ENCODE measurements around the gene MBNL2. TPM values are rescaled to one million over a fixed set of nuclear protein-coding genes. Genes with fewer than 3 reads are reported as not detected.

The MBNL2 gene
- total and polyA plus RNA-seq, 8 donors = 75.9 to 105 (median 90.5) TPM

DNA sequence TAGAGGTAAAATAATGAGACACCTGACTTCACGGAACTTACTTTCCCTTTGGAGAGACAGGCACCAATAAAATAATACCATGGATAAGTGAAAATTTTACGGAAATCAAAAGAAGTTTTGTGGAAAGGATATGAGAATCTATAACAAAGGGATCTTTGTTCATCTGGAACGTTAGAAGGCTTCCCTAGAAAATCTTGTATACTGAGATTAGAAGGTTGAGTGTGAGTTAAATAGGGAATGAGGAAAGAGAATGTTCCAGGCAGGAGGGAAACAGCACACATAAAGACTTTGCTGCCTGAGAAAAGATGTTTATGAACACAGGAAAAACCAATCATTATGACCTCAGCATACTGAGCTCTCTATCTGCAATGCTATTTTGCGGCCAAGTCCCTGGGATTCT, 192.3 kb downstream of the MBNL2 start:
- Histone ChIP-seq H3K36me3 (no peaks in the 10 kb centered on the region), H3K27me3 (no peaks in the 10 kb centered on the region), H3K9me3 (no peaks in the 10 kb centered on the region), H3K4me3 (no peak overlapping the region), H3K27ac (no peak overlapping the region), H3K4me1 (no peaks in the 10 kb centered on the region)
- intact Hi-C loops (cut with DNase I) = no loop called here
- TF ChIP-seq, protein P1, sequence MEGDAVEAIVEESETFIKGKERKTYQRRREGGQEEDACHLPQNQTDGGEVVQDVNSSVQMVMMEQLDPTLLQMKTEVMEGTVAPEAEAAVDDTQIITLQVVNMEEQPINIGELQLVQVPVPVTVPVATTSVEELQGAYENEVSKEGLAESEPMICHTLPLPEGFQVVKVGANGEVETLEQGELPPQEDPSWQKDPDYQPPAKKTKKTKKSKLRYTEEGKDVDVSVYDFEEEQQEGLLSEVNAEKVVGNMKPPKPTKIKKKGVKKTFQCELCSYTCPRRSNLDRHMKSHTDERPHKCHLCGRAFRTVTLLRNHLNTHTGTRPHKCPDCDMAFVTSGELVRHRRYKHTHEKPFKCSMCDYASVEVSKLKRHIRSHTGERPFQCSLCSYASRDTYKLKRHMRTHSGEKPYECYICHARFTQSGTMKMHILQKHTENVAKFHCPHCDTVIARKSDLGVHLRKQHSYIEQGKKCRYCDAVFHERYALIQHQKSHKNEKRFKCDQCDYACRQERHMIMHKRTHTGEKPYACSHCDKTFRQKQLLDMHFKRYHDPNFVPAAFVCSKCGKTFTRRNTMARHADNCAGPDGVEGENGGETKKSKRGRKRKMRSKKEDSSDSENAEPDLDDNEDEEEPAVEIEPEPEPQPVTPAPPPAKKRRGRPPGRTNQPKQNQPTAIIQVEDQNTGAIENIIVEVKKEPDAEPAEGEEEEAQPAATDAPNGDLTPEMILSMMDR (IDR thresholded peaks at IDR 0.05) = no peak
- ATAC-seq = no peak
- DNase-seq = no peak

DNA sequence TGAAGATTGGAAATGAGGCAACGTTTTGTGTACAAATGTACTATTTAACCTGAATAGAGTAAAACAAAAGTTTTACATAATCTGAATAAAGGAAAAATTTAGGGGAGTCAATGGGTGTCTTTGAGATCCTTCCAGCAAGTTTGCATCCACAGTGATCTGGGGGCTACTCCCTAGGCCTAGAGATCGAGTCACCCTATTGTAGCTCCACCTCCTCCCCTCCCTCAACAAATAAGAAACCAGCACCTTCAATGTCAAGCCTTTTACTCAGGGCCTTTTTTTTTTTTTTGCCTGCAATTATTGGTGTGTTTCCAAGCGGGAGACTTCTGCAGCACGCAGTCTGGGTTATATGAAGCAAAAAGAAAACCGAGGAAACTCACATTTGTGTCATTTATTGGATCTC, 195.6 kb downstream of the MBNL2 start:
- Histone ChIP-seq H3K4me3 (no peak overlapping the region), H3K36me3 (no peaks in the 10 kb centered on the region), H3K9me3 (no peaks in the 10 kb centered on the region), H3K27me3 (no peaks in the 10 kb centered on the region), H3K27ac (no peak overlapping the region), H3K4me1 (no peaks in the 10 kb centered on the region)
- no peak for ATAC-seq
- DNase-seq = no peak
- TF ChIP-seq, protein P1 (IDR thresholded peaks at IDR 0.05) = no peak
- intact Hi-C loops (cut with DNase I) = no loop called here

DNA sequence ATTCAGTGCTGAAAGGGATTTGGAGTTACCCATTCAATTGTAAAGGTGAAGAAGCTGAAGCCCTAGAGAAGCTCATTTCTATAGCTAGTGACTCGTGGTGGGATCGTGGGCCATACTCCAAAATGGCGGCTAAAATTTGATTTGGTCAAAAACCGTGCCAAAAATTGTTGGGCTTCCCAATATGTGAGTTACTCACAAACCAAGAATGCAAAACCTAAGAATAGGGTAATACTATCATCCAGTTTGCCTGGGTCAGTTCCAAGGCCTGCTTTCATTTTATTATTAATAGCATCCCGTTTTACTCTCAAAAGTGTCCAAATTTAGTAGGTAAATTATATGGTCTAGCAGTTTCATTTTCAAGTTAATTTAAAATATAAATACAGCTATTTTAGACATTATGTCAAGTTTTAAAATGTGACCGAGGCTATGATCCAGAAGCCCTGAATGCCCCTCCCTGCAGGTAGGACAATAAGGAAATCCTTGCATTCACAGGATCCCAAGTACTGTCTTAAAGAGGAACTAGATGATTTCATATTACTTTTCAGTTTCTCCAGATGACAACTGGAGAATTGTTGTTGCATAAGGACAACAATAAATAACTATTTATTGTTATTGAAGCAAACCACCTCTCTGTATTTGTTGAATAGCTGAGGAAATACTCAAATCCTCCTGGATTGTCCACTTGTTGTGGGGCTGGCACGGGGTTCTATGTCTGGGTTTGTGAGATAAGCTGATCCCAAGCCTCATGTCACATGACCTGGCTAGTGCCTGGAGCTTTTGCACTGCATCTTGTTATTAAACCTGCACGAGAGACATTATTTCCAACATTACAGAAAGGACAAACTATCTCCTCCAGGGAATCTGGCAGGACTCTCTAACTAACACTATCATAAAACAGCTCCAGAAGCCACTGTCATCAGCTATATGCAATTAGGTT, 200.3 kb downstream of the MBNL2 start:
- Histone ChIP-seq H3K4me3 (no peak overlapping the region), H3K27ac (no peak overlapping the region), H3K9me3 (no peaks in the 10 kb centered on the region), H3K36me3 (no peaks in the 10 kb centered on the region), H3K27me3 (no peaks in the 10 kb centered on the region), H3K4me1 (no peaks in the 10 kb centered on the region)
- ATAC-seq = no peak
- DNase-seq = no peak
- intact Hi-C loops (cut with DNase I) = no loop called here
- TF ChIP-seq, protein P1 (IDR thresholded peaks at IDR 0.05) = no peak

DNA sequence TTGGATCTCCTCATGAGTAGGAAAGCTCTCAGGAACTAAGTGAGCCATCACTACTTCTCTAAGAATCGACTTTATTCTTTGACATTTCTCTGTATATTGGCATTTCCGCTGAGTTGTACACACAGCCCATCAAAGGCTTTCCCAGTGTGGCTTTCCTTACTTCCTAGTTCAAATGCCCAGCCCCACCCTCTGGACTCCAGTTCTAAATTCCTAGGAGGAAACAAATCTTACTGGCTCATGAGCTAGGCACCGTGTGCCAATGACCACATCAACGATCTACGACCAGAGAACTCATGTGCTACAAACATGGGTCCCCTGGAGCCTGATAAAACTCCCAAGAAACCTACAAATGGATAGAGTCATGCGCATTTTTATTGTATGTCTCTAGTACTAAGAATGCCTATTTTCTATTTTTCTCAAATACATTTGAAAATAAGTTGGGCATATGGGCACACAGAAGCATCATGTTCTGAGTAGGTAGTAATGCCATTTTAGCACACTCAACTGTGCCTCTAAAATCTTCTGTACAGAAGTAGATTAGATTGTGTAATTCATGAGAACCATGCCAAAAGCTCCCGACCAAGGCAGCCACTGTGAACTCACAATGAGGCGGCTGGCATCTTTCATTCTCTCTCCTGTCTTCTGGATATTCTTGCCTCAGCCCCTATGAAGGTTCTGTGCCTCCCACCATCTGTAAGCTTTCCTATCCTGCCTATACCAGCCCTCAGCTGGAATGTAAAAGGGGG, 201.3 kb downstream of the MBNL2 start:
- Histone ChIP-seq H3K9me3 (no peaks in the 10 kb centered on the region), H3K27ac (no peak overlapping the region), H3K4me3 (no peak overlapping the region), H3K36me3 (no peaks in the 10 kb centered on the region), H3K4me1 (no peaks in the 10 kb centered on the region), H3K27me3 (no peaks in the 10 kb centered on the region)
- DNase-seq = no peak
- ATAC-seq = no peak
- intact Hi-C loops (cut with DNase I) = no loop called here
- TF ChIP-seq, protein P1 (IDR thresholded peaks at IDR 0.05) = no peak

DNA sequence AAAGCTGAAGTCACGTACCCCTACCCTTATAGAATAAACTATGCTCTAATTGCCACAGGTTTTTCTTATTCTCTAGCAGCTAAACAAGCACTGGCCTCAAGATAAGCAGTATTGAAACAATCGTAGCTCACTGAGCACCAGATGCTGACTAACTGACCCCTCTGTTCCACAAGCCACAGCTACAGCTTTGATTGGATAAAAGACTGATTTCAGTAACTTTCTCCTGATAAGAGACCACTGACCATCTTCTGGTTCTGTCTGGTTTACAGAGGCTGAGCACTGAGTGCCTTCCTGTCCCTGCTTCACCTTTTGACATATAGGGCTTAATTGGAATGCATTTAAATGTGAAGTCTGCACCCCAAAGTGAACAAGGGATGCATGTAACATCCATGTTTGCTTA, 203.5 kb downstream of the MBNL2 start:
- no peaks in the 10 kb centered on the region for H3K9me3 ChIP-seq
- no peaks in the 10 kb centered on the region for H3K4me1 ChIP-seq
- H3K27me3 ChIP-seq = no peaks in the 10 kb centered on the region
- DNase-seq = no peak
- H3K4me3 ChIP-seq = no peak overlapping the region
- H3K27ac ChIP-seq = no peak overlapping the region
- intact Hi-C loops (cut with DNase I) = no loop called here
- no peak for ATAC-seq
- TF ChIP-seq, protein P1 (IDR thresholded peaks at IDR 0.05) = no peak
- H3K36me3 ChIP-seq = no peaks in the 10 kb centered on the region
